ENCODE results near the gene RERG. TPM values are rescaled to one million over a fixed set of nuclear protein-coding genes. Genes with fewer than 3 reads are reported as not detected.

The RERG gene
- total RNA-seq, 1 experiment from 2014 or later, result not detected

DNA sequence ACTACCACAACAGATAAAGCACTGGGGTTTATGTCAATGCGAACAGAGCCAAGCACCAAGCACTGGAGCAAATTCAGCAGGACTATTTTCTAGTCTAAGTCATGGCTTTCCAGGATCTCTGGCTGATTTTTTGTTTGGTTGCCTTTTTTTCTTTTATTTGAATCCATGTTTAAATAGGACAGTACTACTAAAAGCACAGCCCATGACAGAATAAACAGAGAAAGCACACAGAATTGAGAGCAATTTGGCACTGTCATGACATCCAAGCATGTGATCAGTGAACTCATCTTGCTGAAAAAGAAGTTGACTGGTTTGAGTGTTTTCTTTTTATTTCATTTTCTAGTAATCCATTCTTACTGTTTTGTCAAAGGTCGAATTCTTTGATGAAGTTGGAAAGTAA is 23.1 kb upstream of the RERG start:
- CTCF ChIA-PET, result no interaction called here
- no peak for DNase-seq (ENCODE audit: low read depth, low spot score)
- H3K27me3 ChIP-seq (ENCODE audit: control insufficient read depth, insufficient read depth, low read length), result no peaks in the 10 kb centered on the region
- no peaks in the 10 kb centered on the region for H3K9me3 ChIP-seq (ENCODE audit: control insufficient read depth, insufficient read depth, low read depth, low read length)
- in situ Hi-C loops (cut with HindIII; ENCODE audit: low pct_unique_long_range_greater_than_20kb, low sequenced_read_pairs) (no loop called here), intact Hi-C loops (cut with micrococcal nuclease; ENCODE audit: unreplicated experiment) (no loop called here)
- H3K4me3 ChIP-seq (ENCODE audit: low read depth in 2 of 2, low read length in 2 of 2), result no peak overlapping the region
- POLR2A ChIA-PET, result no interaction called here
- BruUV-seq (replicated peaks), result no TSS peak
- no peak overlapping the region for H3K27ac ChIP-seq (ENCODE audit: low read length)
- H3K36me3 ChIP-seq (ENCODE audit: control insufficient read depth, insufficient read depth, low read length), result no peaks in the 10 kb centered on the region
- no peaks in the 10 kb centered on the region for H3K4me1 ChIP-seq (ENCODE audit: control insufficient read depth, insufficient read depth, low read length)
- ATAC-seq, result no peak
- TF ChIP-seq REST (IDR thresholded peaks at IDR 0.05; ENCODE audit: insufficient read depth in 1 of 2, low read depth in 2 of 2, low read length in 1 of 2) (no peak), SIN3A (IDR thresholded peaks at IDR 0.05; ENCODE audit: borderline replicate concordance, insufficient read depth, low read depth, low read length) (no peak), TCF7L2 (IDR thresholded peaks at IDR 0.05; ENCODE audit: low read depth, low read length) (no peak), POLR2AphosphoS5 (IDR thresholded peaks at IDR 0.05; ENCODE audit: low read depth, low read length) (no peak)
- TF ChIP-seq, protein P1, sequence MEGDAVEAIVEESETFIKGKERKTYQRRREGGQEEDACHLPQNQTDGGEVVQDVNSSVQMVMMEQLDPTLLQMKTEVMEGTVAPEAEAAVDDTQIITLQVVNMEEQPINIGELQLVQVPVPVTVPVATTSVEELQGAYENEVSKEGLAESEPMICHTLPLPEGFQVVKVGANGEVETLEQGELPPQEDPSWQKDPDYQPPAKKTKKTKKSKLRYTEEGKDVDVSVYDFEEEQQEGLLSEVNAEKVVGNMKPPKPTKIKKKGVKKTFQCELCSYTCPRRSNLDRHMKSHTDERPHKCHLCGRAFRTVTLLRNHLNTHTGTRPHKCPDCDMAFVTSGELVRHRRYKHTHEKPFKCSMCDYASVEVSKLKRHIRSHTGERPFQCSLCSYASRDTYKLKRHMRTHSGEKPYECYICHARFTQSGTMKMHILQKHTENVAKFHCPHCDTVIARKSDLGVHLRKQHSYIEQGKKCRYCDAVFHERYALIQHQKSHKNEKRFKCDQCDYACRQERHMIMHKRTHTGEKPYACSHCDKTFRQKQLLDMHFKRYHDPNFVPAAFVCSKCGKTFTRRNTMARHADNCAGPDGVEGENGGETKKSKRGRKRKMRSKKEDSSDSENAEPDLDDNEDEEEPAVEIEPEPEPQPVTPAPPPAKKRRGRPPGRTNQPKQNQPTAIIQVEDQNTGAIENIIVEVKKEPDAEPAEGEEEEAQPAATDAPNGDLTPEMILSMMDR (IDR thresholded peaks at IDR 0.05), result no peak

DNA sequence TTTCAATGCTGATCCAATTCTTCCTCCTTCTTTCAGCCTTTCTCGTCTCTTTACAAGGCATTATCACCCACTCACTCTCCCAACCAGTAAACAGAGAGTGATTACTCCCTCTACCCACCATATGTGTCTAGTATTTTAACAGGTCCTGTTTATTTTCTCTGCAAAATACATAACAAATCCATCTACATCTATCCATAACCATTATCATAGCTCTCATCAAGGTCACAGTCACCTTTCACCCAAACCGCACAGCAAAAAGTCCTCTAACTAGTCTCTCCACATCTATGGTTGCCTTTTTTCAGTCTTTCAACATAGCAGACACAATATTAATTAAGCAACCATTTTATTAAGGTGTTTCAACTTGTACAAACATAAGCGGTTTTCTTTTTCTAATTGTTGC is 21.9 kb upstream of the RERG start:
- H3K36me3 ChIP-seq (ENCODE audit: control insufficient read depth, insufficient read depth, low read length), result no peaks in the 10 kb centered on the region
- BruUV-seq (replicated peaks), result no TSS peak
- ChIA-PET CTCF (no interaction called here), POLR2A (no interaction called here)
- ATAC-seq, result no peak
- intact Hi-C loops (cut with micrococcal nuclease; ENCODE audit: unreplicated experiment) (no loop called here), in situ Hi-C loops (cut with HindIII; ENCODE audit: low pct_unique_long_range_greater_than_20kb, low sequenced_read_pairs) (no loop called here)
- no peaks in the 10 kb centered on the region for H3K9me3 ChIP-seq (ENCODE audit: control insufficient read depth, insufficient read depth, low read depth, low read length)
- DNase-seq (ENCODE audit: low read depth, low spot score), result no peak
- H3K4me3 ChIP-seq (ENCODE audit: low read depth in 2 of 2, low read length in 2 of 2), result no peak overlapping the region
- no peak overlapping the region for H3K27ac ChIP-seq (ENCODE audit: low read length)
- no peaks in the 10 kb centered on the region for H3K27me3 ChIP-seq (ENCODE audit: control insufficient read depth, insufficient read depth, low read length)
- TF ChIP-seq SIN3A (IDR thresholded peaks at IDR 0.05; ENCODE audit: borderline replicate concordance, insufficient read depth, low read depth, low read length) (no peak), TCF7L2 (IDR thresholded peaks at IDR 0.05; ENCODE audit: low read depth, low read length) (no peak), POLR2AphosphoS5 (IDR thresholded peaks at IDR 0.05; ENCODE audit: low read depth, low read length) (no peak), REST (IDR thresholded peaks at IDR 0.05; ENCODE audit: insufficient read depth in 1 of 2, low read depth in 2 of 2, low read length in 1 of 2) (no peak)
- TF ChIP-seq, protein P1 (IDR thresholded peaks at IDR 0.05), result no peak
- no peaks in the 10 kb centered on the region for H3K4me1 ChIP-seq (ENCODE audit: control insufficient read depth, insufficient read depth, low read length)

Measured in Panc1 (cell line).